ENCODE measurements around the gene PIEZO1.
A peak's percentile ranks its signal among the peaks of the same experiment; 100 is the strongest.

PIEZO1 gene

GRCh38 chr16:88753191-88753590 lies 31.8 kb downstream of the PIEZO1 start:
- Histone ChIP-seq H3K27me3 (ENCODE audit: control insufficient read depth, insufficient read depth, low read length) (no peaks in the 10 kb centered on the region), H3K36me3 (ENCODE audit: control insufficient read depth, insufficient read depth, low read length) (peaks cover 3% of the 10 kb centered on the region), H3K4me1 (ENCODE audit: control insufficient read depth, insufficient read depth, low read length) (peaks cover 18% of the 10 kb centered on the region), H3K27ac (ENCODE audit: low read depth, low read length) (peak overlapping the region; percentile 76), H3K9ac (ENCODE audit: low read length) (no peak overlapping the region), H3K4me3 (ENCODE audit: low read length) (no peak overlapping the region)

DNA sequence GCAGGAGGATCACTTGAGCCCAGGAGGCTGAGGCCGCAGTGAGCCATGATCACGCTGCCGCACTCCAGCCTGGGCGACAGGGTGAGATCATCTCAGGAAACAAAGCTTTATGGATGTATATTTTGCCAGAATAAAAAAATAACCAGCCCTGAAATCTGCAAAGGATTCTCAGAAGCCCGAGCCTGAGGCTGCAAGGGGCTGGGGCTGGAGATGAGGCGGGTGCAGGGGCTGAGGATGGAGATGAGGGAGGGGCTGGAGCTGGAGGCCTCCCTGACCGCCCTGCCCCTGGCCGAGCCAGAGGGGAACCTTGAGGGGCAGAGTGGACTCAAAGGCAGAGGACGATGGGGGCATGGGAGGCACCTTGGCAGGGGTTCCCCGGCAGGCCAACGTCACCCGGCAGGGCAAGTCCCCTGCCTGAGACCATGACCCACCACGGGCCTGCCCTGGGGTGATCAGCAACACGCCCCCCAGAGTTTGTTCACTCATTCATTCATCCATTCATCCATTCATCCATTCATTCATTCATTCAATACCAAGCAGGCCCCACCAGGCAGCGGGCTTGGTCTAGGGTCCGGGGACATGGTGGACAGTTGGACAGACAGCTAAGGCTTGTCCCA lies 32.5 kb downstream of the PIEZO1 start:
- H3K27me3 ChIP-seq (ENCODE audit: control insufficient read depth, insufficient read depth, low read length) = no peaks in the 10 kb centered on the region
- H3K9ac ChIP-seq (ENCODE audit: low read length) = no peak overlapping the region
- peaks cover 16% of the 10 kb centered on the region for H3K4me1 ChIP-seq (ENCODE audit: control insufficient read depth, insufficient read depth, low read length)
- H3K4me3 ChIP-seq (ENCODE audit: low read length) = no peak overlapping the region
- H3K36me3 ChIP-seq (ENCODE audit: control insufficient read depth, insufficient read depth, low read length) = peaks cover 3% of the 10 kb centered on the region
- H3K27ac ChIP-seq (ENCODE audit: low read depth, low read length) = no peak overlapping the region

DNA sequence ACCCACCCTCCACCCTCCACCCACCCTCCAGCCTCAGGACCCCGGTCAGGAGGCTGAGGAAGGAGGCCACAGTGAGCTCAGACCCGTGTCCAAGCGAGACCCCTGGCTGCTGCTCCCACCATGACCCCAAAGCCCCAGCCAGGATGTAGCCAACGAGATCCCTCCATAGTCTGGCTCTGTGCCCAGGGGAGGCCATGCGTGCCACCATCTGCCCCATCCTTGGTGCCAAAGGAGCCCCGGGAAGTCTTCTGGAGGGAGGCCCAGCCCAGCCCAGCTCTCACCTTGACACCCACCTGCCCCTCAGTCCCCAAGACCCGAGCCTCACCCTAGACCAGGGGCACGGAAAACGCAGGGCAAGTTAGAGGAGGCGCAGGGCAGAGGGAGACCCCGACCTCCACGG lies 34.2 kb downstream of the PIEZO1 start:
- peaks cover 3% of the 10 kb centered on the region for H3K36me3 ChIP-seq (ENCODE audit: control insufficient read depth, insufficient read depth, low read length)
- no peak overlapping the region for H3K9ac ChIP-seq (ENCODE audit: low read length)
- no peak overlapping the region for H3K4me3 ChIP-seq (ENCODE audit: low read length)
- H3K4me1 ChIP-seq (ENCODE audit: control insufficient read depth, insufficient read depth, low read length) = peaks cover 23% of the 10 kb centered on the region
- H3K27ac ChIP-seq (ENCODE audit: low read depth, low read length) = no peak overlapping the region
- no peaks in the 10 kb centered on the region for H3K27me3 ChIP-seq (ENCODE audit: control insufficient read depth, insufficient read depth, low read length)

DNA sequence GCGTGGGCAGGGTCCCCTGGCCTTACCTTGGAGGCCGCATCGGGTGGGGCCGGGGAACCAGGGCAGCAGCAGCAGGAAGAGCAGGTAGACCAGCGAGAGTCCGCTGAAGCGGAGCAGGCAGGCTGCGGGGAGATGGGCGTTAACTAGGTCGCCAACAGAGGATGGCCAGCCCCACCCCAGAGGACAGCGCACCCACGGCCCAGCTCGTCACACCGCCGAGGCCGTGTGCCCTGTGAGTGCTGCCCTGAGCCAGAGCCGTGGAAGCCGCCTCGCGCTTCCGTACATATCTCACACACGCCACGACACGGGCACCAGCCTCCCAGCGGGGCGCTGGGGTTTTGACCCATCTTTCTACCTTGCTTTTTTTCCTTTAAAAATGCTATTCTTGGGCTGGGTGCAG lies 35.7 kb downstream of the PIEZO1 start:
- H3K36me3 ChIP-seq (ENCODE audit: control insufficient read depth, insufficient read depth, low read length) = peaks cover 3% of the 10 kb centered on the region
- no peak overlapping the region for H3K4me3 ChIP-seq (ENCODE audit: low read length)
- no peak overlapping the region for H3K27ac ChIP-seq (ENCODE audit: low read depth, low read length)
- H3K27me3 ChIP-seq (ENCODE audit: control insufficient read depth, insufficient read depth, low read length) = no peaks in the 10 kb centered on the region
- H3K9ac ChIP-seq (ENCODE audit: low read length) = no peak overlapping the region
- H3K4me1 ChIP-seq (ENCODE audit: control insufficient read depth, insufficient read depth, low read length) = peaks cover 20% of the 10 kb centered on the region

GRCh38 chr16:88748364-88748763 lies 36.7 kb downstream of the PIEZO1 start:
- Histone ChIP-seq H3K36me3 (ENCODE audit: control insufficient read depth, insufficient read depth, low read length) (peaks cover 3% of the 10 kb centered on the region), H3K27ac (ENCODE audit: low read depth, low read length) (peak overlapping the region; percentile 38), H3K4me3 (ENCODE audit: low read length) (no peak overlapping the region), H3K4me1 (ENCODE audit: control insufficient read depth, insufficient read depth, low read length) (peaks cover 16% of the 10 kb centered on the region), H3K9ac (ENCODE audit: low read length) (no peak overlapping the region), H3K27me3 (ENCODE audit: control insufficient read depth, insufficient read depth, low read length) (no peaks in the 10 kb centered on the region)

- peak overlapping the region; percentile 38 for H3K27ac ChIP-seq (ENCODE audit: low read depth, low read length)
Measured at GRCh38 chr16:88747588-88748301, 37.3 kb downstream of the PIEZO1 start.

DNA sequence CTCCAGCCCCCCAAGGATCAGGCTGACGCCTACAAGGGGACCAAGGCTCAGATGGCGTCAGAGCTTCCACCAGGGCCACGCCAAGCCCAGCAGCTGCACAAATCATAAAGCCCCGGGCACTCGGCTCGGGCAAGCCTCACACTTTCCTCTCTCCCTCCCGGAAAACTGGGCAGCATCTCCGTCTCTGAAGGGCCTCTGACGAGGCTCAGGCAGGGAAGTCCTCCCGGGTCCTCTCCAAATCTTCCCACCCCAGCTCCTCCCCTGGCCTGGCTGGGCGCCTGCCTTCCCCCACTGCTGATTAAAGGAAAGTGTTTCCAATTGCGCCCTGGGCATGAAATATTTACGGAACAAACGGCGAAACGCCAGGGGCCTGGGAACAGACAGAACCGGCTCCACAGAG lies 38.5 kb downstream of the PIEZO1 start:
- H3K4me3 ChIP-seq (ENCODE audit: low read length) = no peak overlapping the region
- H3K36me3 ChIP-seq (ENCODE audit: control insufficient read depth, insufficient read depth, low read length) = no peaks in the 10 kb centered on the region
- peaks cover 15% of the 10 kb centered on the region for H3K4me1 ChIP-seq (ENCODE audit: control insufficient read depth, insufficient read depth, low read length)
- no peaks in the 10 kb centered on the region for H3K27me3 ChIP-seq (ENCODE audit: control insufficient read depth, insufficient read depth, low read length)
- H3K9ac ChIP-seq (ENCODE audit: low read length) = no peak overlapping the region
- peak overlapping the region; percentile 82 for H3K27ac ChIP-seq (ENCODE audit: low read depth, low read length)

More at GRCh38 chr16:88747588-88748301, 37.3 kb downstream of the PIEZO1 start:
- Histone ChIP-seq H3K27me3 (ENCODE audit: control insufficient read depth, insufficient read depth, low read length) (no peaks in the 10 kb centered on the region), H3K9ac (ENCODE audit: low read length) (no peak overlapping the region), H3K36me3 (ENCODE audit: control insufficient read depth, insufficient read depth, low read length) (peaks cover 3% of the 10 kb centered on the region), H3K4me3 (ENCODE audit: low read length) (no peak overlapping the region), H3K4me1 (ENCODE audit: control insufficient read depth, insufficient read depth, low read length) (peaks cover 15% of the 10 kb centered on the region)

GRCh38 chr16:88744577-88745521 lies 40.2 kb downstream of the PIEZO1 start:
- no peaks in the 10 kb centered on the region for H3K27me3 ChIP-seq (ENCODE audit: control insufficient read depth, insufficient read depth, low read length)
- no peak overlapping the region for H3K4me3 ChIP-seq (ENCODE audit: low read length)
- peaks cover 3% of the 10 kb centered on the region for H3K36me3 ChIP-seq (ENCODE audit: control insufficient read depth, insufficient read depth, low read length)
- peaks cover 15% of the 10 kb centered on the region for H3K4me1 ChIP-seq (ENCODE audit: control insufficient read depth, insufficient read depth, low read length)
- H3K27ac ChIP-seq (ENCODE audit: low read depth, low read length) = peak overlapping the region; percentile 58
- no peak overlapping the region for H3K9ac ChIP-seq (ENCODE audit: low read length)

DNA sequence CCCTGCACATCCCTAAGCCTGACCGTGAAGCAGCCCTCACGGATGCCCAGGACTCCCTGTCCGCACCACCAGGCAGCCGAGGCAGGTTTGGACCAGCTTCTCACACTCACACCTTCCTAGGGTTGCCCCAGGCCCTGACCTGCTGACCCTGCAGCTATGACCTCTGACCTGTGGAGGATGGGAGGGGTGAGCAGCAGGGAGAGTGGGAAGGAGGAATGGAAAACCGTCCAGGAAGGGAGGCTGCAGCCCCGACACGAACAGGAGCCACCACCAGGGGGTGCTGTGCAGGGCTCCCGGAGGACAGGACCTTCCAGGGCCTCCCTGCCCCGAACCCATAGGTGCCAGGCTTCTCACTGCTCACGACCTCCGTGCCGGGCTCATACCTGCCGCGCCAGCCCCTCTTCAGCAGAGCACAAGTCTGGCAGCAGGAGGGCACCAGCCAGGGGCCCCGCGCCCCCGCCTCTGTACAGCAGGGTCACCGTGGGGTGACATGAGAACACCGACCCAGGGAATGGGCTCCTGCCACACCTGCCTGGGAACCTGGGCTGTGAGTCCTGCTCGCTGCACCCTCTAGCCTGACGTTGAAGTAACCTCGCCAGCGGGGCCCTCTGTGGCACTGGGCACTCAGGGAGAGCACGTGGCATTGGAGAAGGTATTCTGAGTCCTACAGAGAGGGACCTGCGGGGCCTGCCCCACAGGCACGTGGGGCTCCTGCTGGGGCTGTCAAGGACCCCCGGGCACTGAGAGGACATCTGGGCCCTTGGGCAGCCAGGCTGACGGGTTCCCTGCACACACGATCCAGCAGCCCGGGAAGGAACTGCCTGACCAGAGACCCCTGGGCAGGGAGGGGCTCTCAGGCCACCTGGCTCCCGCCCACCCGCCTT lies 41.1 kb downstream of the PIEZO1 start:
- Histone ChIP-seq H3K4me1 (ENCODE audit: control insufficient read depth, insufficient read depth, low read length) (peaks cover 15% of the 10 kb centered on the region), H3K9ac (ENCODE audit: low read length) (no peak overlapping the region), H3K27me3 (ENCODE audit: control insufficient read depth, insufficient read depth, low read length) (no peaks in the 10 kb centered on the region), H3K4me3 (ENCODE audit: low read length) (peak overlapping the region; percentile 6), H3K36me3 (ENCODE audit: control insufficient read depth, insufficient read depth, low read length) (peaks cover 3% of the 10 kb centered on the region), H3K27ac (ENCODE audit: low read depth, low read length) (no peak overlapping the region)

DNA sequence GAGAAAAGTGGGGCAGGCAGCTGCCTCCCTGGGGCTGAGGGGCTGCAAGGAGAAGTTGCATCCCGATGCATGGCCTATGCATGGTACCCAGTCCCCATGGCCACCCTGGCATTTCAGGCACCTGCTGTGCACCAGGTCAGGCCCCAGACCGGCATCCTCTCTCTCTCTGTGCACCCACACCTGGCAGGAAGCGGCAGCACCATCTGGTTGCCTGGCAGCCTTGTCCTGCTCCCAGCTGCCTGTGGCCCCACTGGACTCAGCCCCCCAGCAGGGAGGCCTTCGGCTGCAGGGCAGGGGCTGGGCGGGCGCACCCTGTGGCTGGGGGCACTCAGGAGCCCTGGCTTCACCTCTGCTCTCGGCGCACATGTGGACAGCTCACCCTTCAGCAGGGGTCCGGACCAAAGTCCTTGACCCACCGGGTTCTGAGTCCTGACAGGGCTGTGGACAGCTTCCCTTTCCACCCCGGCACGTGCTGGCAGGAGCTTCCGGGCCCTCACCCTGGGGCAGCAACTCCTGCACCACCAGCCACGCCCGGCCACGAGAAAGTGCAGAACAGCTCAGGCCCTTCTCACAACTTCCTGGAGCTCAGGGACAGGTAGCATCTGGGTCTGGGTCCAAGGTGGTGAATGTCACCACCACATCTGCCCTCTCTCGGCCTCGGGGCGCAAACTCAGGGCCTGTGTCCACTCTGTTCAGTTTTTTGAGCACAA lies 42.0 kb downstream of the PIEZO1 start:
- H3K4me1 ChIP-seq (ENCODE audit: control insufficient read depth, insufficient read depth, low read length) = peaks cover 15% of the 10 kb centered on the region
- H3K27ac ChIP-seq (ENCODE audit: low read depth, low read length) = no peak overlapping the region
- no peak overlapping the region for H3K9ac ChIP-seq (ENCODE audit: low read length)
- H3K36me3 ChIP-seq (ENCODE audit: control insufficient read depth, insufficient read depth, low read length) = peaks cover 3% of the 10 kb centered on the region
- H3K27me3 ChIP-seq (ENCODE audit: control insufficient read depth, insufficient read depth, low read length) = no peaks in the 10 kb centered on the region
- no peak overlapping the region for H3K4me3 ChIP-seq (ENCODE audit: low read length)

DNA sequence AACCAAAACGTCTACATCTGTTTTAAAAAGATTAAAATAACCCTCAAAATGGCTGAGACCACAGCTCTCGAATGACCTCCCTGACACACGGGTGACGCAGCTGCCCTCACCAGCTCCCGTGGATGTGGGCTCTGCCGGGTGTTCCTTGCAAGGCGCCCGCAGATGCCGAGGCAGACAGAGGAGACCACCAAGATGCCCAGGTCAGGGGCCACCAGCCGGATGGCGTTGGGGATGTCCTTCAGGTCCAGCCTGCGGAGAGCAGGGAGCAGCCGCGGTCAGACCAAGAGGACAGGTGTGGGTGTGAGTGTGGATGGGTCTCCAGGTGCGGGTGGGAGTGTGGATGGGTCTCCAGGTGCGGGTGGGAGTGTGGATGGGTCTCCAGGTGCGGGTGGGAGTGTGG lies 43.7 kb downstream of the PIEZO1 start:
- peaks cover 7% of the 10 kb centered on the region for H3K36me3 ChIP-seq (ENCODE audit: control insufficient read depth, insufficient read depth, low read length)
- no peak overlapping the region for H3K4me3 ChIP-seq (ENCODE audit: low read length)
- H3K4me1 ChIP-seq (ENCODE audit: control insufficient read depth, insufficient read depth, low read length) = peaks cover 12% of the 10 kb centered on the region
- no peaks in the 10 kb centered on the region for H3K27me3 ChIP-seq (ENCODE audit: control insufficient read depth, insufficient read depth, low read length)
- H3K9ac ChIP-seq (ENCODE audit: low read length) = no peak overlapping the region
- H3K27ac ChIP-seq (ENCODE audit: low read depth, low read length) = no peak overlapping the region

Measured in rectal smooth muscle tissue (tissue), 1 donor.